HG03066 (cell line): Measurements from ENCODE around the gene TMEM204.
"Not testable (repeated sequence)": the region's sequence is repeated elsewhere in the genome, so short reads cannot be mapped to it uniquely, and the experiment has no call there.

Source experiments
- ATAC-seq: cut with Tn5 transposase; IDR thresholded peaks from one replicate; pipeline ENCODE4 v1.9.1; 2021; ENCODE audit warnings: low read depth; ENCODE audit not compliant: unreplicated experiment

TMEM204 gene

GRCh38 chr16:1581804-1582203 lies 48.3 kb downstream of the TMEM204 start:
- no peak for ATAC-seq

GRCh38 chr16:1583180-1583579 lies 49.7 kb downstream of the TMEM204 start:
- no peak for ATAC-seq

- no peak for ATAC-seq
These were observed 51.5 kb downstream of the TMEM204 start for GRCh38 chr16:1584926-1585484.

GRCh38 chr16:1590366-1590765 lies 56.9 kb downstream of the TMEM204 start:
- ATAC-seq = no peak

- no peak for ATAC-seq
These were observed 57.7 kb downstream of the TMEM204 start for GRCh38 chr16:1590930-1591705.

GRCh38 chr16:1592446-1592845 lies 59.0 kb downstream of the TMEM204 start:
- ATAC-seq = no peak

GRCh38 chr16:1595511-1595910 lies 62.0 kb downstream of the TMEM204 start:
- not testable (repeated sequence) for ATAC-seq

GRCh38 chr16:1596516-1596915 lies 63.0 kb downstream of the TMEM204 start:
- ATAC-seq = no peak

GRCh38 chr16:1597154-1597553 lies 63.7 kb downstream of the TMEM204 start:
- no peak for ATAC-seq

- no peak for ATAC-seq
These were observed 67.6 kb downstream of the TMEM204 start for GRCh38 chr16:1601031-1601430.

- ATAC-seq = no peak
These were observed 68.0 kb downstream of the TMEM204 start for GRCh38 chr16:1601489-1601888.

GRCh38 chr16:1602285-1602684 lies 68.8 kb downstream of the TMEM204 start:
- ATAC-seq = no peak
